ENCODE measurements around the gene VTN. TPM values are rescaled to one million over a fixed set of nuclear protein-coding genes. Genes with fewer than 3 reads are reported as not detected.

Gene VTN
- total and polyA plus RNA-seq, 2 experiments from 2014 or later, result 0.16 TPM; not detected in 1

DNA sequence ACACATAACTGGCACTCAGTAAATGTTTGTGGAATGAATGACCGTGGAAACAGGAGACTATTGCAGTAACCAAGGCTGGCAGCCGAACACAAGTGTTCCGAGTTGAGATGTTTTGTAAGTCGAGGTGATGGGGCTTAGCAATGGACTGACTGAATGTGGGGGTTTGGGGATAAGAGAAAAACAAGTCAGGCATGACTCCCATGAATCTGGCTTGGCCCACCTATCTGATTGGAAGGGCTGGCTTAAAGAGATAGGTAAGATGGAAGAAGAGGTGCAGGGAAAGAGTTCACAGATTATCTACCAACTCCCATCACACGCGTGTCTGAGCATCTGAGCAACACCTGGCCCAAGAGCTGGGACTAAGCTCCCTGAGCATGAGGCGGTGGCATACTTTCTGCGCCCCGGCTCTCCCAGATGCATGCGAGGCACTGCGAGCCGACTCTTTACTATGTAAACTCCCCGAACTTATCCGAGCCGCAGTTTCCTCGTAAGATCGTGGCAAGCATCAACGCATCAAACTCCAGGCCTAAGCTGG is 35.4 kb downstream of the VTN start:
- Mint-ChIP-seq H3K27me3 (ENCODE audit: insufficient read depth, low read depth, poor library complexity) (peaks cover 15% of the 10 kb centered on the region), H3K9me3 (no peaks in the 10 kb centered on the region), H3K27ac (peak overlapping the region; percentile 8), H3K4me1 (peaks cover 24% of the 10 kb centered on the region), H3K4me3 (peak overlapping the region; percentile 98), H3K36me3 (ENCODE audit: low read depth) (peaks cover 3% of the 10 kb centered on the region; the same call in 1 of the 3 replicates)
- H3K4me3 ChIP-seq, result peak overlapping the region; percentile 80
- H3K36me3 ChIP-seq (ENCODE audit: insufficient read depth), result no peaks in the 10 kb centered on the region
- no peaks in the 10 kb centered on the region for H3K9me2 ChIP-seq (ENCODE audit: insufficient read depth)
- no peaks in the 10 kb centered on the region for H3K27me3 ChIP-seq (ENCODE audit: insufficient read depth)
- peaks cover 11% of the 10 kb centered on the region for H3K4me1 ChIP-seq (ENCODE audit: insufficient read depth)
- no peaks in the 10 kb centered on the region for H3F3A ChIP-seq (replicated peaks; ENCODE audit: low read depth)
- peaks cover 22% of the 10 kb centered on the region for H3K79me2 ChIP-seq (replicated peaks; ENCODE audit: insufficient read depth)
- H4K20me1 ChIP-seq (replicated peaks; ENCODE audit: insufficient read depth), result peaks cover 5% of the 10 kb centered on the region; the same call in 1 of the 2 replicates
- no peak; the same call in 2 of the 3 replicates for ATAC-seq
- no peak for TF ChIP-seq EZH2 (IDR thresholded peaks at IDR 0.05; ENCODE audit: low read depth, unreplicated experiment)
- no peak for TF ChIP-seq ETS1 (IDR thresholded peaks at IDR 0.05)
- TF ChIP-seq JUNB (IDR thresholded peaks at IDR 0.05; ENCODE audit: unreplicated experiment), result no peak
- TF ChIP-seq ZNF331 (CRISPR knock-in tag; IDR thresholded peaks at IDR 0.05; ENCODE audit: low read depth), result no peak
- TF ChIP-seq REST (IDR thresholded peaks at IDR 0.05; ENCODE audit: unreplicated experiment), result no peak
- TF ChIP-seq NANOG (IDR thresholded peaks at IDR 0.05; ENCODE audit: borderline replicate concordance), result no peak
- TF ChIP-seq EZH2phosphoT487 (IDR thresholded peaks at IDR 0.05; ENCODE audit: unreplicated experiment), result no peak
- TF ChIP-seq, protein P1, sequence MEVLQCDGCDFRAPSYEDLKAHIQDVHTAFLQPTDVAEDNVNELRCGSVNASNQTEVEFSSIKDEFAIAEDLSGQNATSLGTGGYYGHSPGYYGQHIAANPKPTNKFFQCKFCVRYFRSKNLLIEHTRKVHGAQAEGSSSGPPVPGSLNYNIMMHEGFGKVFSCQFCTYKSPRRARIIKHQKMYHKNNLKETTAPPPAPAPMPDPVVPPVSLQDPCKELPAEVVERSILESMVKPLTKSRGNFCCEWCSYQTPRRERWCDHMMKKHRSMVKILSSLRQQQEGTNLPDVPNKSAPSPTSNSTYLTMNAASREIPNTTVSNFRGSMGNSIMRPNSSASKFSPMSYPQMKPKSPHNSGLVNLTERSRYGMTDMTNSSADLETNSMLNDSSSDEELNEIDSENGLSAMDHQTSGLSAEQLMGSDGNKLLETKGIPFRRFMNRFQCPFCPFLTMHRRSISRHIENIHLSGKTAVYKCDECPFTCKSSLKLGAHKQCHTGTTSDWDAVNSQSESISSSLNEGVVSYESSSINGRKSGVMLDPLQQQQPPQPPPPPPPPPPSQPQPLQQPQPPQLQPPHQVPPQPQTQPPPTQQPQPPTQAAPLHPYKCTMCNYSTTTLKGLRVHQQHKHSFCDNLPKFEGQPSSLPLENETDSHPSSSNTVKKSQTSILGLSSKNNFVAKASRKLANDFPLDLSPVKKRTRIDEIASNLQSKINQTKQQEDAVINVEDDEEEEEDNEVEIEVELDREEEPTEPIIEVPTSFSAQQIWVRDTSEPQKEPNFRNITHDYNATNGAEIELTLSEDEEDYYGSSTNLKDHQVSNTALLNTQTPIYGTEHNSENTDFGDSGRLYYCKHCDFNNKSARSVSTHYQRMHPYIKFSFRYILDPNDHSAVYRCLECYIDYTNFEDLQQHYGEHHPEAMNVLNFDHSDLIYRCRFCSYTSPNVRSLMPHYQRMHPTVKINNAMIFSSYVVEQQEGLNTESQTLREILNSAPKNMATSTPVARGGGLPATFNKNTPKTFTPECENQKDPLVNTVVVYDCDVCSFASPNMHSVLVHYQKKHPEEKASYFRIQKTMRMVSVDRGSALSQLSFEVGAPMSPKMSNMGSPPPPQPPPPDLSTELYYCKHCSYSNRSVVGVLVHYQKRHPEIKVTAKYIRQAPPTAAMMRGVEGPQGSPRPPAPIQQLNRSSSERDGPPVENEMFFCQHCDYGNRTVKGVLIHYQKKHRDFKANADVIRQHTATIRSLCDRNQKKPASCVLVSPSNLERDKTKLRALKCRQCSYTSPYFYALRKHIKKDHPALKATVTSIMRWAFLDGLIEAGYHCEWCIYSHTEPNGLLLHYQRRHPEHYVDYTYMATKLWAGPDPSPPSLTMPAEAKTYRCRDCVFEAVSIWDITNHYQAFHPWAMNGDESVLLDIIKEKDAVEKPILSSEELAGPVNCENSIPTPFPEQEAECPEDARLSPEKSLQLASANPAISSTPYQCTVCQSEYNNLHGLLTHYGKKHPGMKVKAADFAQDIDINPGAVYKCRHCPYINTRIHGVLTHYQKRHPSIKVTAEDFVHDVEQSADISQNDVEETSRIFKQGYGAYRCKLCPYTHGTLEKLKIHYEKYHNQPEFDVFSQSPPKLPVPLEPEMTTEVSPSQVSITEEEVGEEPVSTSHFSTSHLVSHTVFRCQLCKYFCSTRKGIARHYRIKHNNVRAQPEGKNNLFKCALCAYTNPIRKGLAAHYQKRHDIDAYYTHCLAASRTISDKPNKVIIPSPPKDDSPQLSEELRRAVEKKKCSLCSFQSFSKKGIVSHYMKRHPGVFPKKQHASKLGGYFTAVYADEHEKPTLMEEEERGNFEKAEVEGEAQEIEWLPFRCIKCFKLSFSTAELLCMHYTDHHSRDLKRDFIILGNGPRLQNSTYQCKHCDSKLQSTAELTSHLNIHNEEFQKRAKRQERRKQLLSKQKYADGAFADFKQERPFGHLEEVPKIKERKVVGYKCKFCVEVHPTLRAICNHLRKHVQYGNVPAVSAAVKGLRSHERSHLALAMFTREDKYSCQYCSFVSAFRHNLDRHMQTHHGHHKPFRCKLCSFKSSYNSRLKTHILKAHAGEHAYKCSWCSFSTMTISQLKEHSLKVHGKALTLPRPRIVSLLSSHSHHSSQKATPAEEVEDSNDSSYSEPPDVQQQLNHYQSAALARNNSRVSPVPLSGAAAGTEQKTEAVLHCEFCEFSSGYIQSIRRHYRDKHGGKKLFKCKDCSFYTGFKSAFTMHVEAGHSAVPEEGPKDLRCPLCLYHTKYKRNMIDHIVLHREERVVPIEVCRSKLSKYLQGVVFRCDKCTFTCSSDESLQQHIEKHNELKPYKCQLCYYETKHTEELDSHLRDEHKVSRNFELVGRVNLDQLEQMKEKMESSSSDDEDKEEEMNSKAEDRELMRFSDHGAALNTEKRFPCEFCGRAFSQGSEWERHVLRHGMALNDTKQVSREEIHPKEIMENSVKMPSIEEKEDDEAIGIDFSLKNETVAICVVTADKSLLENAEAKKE (CRISPR knock-in tag; IDR thresholded peaks at IDR 0.05), result no peak
- no peak for TF ChIP-seq STAT1 (IDR thresholded peaks at IDR 0.05; ENCODE audit: unreplicated experiment)
- no peak for TF ChIP-seq CREB1 (CRISPR knock-in tag; IDR thresholded peaks at IDR 0.05; ENCODE audit: low read depth)
- no peak for TF ChIP-seq CTCF (conservative IDR thresholded peaks at IDR 0.05; ENCODE audit: low read depth in 2 of 2)
- no peak for TF ChIP-seq ZNF114 (CRISPR knock-in tag; IDR thresholded peaks at IDR 0.05)
- no peak for TF ChIP-seq POLR2AphosphoS5 (IDR thresholded peaks at IDR 0.05; ENCODE audit: low read depth)
- H2AFZ ChIP-seq, result peak overlapping the region; percentile 48
- peak; percentile 46 for DNase-seq (ENCODE audit: low spot score)
- peak overlapping the region; percentile 86 for H3K4me2 ChIP-seq
- no peak overlapping the region for H3K27ac ChIP-seq (ENCODE audit: low read depth)

Measured in GM23338 (cell line).